DMS79 (cell line): ENCODE results near the gene ASB14.

Experiments
- DNase-seq: peaks from one replicate; lab custom pipeline; 2025; lab: John Stamatoyannopoulos, UW

ASB14 gene

DNA sequence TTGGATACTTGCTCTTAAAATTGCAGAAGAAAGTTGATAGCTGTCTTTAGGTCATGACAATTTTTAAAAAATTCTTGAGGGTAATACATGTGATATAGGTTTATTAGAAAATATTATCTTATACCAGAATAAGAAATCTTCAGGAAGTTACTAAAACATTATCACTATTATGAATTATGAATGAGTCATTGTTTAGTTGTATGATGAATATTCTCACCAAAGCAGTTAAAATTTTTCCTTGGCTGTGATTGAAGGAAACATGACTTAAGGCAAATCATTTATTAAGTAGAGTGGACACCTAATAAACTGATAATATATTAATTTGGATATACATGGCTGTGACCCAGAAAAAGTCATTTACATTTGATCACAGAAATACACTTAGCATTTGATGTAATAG is 34.8 kb downstream of the ASB14 start:
- DNase-seq: no peak

DNA sequence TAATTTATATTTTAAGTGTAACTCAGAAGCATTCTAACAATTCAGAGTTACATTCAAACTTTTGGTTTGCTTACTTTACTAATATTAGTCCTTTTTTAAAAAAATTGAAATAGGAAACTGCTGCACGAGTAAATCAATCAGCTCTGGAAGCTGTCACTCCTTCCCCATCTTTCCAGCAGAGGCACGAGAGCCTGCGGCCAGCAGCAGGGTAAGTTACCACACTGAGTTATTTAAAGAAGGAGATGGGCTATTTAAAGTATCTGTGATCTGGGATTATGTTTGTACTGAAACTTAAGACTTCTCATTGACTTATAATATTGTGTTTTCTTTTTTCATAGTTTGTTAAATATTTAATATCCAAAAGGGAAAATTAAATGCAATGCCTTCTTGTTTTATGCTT is 35.6 kb downstream of the ASB14 start:
- DNase-seq: no peak

DNA sequence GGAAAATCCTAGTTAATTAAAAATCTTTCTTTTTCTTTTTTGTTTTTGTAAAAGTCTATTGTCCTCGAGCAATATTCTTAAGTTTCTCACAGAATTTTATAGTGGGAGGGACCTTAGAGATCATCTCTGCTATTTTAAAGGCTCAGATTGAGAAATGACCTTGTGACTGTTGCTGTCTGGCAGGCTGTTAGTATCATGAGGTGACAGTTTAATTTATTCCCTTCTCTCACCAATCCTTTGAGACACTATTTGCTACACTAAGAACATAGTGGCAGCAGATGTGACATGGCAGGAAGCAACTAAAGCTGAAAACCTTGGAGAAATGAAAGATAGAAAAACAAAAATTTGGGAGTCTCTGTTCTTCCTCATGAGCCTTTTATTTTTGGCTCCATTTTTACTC is 40.1 kb downstream of the ASB14 start:
- DNase-seq: no peak

DNA sequence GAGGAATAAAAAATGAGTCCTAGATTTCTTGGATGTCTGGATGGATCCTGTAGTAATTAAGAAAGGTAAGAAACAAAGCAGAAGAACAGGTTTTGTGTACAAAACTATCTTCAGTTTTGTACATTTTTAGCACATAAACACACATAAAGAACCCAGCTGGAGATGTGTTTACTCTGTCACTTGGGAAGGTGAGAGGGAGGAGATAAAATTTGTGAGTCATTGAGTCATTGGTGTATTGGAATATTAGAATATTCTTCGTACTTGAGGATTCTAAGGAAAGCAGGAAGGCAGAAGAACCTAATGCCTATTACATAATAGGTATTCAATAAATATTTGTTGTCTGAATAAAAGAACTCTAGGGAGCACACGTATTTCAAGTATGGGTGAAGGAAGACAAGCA is 47.5 kb downstream of the ASB14 start:
- no peak for DNase-seq

DNA sequence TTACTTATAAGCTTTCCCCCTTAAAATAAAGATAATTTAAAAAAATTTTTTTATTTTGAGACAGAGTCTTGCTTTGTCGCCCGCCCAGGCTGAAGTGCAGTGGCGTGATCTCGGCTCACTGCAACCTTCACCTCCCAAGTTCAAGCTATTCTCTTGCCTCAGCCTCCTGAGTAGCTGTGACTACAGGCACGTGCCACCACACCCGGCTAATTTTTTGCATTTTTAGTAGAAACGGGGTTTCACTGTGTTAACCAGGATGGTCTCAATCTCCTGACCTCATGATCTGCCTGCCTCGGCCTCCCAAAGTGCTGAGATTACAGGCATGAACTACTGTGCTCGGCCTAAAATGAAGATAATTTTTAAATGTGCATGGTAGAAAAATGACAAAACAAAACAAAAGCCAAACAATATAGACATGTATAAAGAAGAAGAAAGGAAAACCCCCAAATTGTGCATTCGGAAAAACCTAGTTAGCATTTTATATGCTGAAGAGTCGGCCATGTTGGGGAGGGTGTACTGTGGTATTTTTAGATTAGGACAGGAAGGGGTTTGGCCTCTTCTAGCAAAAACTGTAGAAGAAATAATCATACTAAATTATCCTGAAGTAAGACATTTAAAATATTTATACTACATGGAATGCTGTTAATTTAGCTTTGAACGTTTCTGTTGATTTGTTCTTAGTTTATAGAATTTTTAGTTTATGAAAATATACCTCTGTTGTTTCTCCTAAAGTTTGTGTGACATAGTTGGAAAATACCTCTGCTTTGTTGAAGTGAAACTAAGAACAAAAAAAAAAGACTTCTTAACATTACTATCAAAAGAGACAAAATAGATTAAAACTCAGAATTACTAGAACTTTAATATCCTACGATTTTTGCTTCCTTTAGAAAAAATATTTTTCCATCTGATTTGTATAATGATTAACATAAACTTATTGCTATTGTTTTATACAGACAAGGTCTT is 57.6 kb downstream of the ASB14 start:
- DNase-seq: no peak

DNA sequence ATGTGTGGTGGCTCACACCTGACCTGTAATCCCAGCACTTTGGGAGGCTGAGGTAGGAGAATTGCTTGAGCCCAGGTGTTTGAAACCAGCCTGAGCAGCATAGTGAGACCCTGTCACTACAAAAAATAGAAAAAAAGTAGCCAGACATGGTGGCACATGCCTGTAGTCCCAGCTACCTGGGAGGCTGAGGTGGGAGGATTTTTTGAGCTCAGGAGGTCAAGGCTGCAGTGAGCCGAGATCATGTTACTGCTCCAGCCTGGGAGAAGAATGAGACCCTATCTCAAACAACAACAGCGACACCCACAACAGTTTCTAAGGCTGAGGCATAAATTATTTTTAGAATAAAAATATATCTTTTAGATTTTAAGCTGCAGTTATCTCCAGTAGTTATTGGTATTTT is 58.7 kb downstream of the ASB14 start:
- no peak for DNase-seq

DNA sequence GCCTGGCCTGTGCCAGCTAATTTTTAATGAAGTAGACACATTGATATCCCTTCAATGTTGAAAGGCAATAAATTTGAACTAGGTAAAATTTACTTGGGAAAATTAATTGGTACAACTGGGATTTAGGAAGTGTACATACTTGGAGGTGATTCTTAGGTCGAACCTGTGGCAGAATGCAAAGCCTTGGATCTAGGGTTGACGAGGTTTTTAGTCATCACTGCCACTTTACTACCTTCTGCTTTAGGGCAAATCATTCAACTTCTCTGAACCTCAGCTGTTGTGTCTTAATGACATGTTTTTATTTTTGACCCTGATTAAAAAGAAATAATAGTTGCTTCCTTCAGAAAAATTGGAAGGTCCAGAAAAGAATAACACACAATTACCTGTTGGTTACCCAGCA is 62.5 kb downstream of the ASB14 start:
- DNase-seq: no peak

DNA sequence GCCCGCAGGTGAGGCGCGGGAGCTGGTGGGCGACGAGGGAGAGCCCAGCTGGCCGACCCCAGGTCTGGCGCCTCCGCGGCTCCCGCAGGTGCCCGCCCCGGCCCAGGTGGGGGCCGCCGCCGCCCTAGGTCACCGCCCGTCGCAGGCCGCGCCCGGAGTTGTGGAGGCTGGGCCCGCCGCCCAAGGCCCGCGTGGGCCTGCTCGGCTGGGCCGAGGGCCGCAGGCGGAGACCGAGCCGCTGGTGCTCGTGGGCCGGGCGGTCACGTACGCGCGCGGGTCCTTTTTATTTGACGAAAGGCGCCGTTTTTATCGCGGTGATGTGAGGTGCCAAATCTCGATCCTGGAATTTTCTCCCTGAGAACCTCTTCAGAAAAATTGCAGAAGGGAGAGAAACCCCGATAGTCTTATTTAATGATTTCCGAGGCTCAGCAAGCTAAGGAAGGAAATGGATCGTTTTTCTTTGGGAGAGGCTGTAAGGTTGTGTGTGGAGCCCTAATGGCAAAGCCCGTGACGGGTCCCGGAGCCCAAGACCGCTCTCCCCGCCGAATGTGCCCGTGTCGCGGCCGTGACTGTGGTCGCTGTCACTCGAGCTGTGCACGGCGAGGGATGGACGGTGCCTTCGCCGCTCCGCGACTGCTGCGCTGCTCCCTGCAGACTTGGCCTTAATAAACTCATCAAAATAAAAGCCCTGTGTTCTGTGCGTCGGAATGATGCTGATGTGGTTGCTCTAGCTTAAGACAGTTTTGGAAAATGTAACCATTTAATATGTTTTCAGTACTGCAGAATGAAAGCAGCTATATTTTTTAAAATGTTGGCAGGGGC is 64.3 kb downstream of the ASB14 start:
- no peak for DNase-seq

DNA sequence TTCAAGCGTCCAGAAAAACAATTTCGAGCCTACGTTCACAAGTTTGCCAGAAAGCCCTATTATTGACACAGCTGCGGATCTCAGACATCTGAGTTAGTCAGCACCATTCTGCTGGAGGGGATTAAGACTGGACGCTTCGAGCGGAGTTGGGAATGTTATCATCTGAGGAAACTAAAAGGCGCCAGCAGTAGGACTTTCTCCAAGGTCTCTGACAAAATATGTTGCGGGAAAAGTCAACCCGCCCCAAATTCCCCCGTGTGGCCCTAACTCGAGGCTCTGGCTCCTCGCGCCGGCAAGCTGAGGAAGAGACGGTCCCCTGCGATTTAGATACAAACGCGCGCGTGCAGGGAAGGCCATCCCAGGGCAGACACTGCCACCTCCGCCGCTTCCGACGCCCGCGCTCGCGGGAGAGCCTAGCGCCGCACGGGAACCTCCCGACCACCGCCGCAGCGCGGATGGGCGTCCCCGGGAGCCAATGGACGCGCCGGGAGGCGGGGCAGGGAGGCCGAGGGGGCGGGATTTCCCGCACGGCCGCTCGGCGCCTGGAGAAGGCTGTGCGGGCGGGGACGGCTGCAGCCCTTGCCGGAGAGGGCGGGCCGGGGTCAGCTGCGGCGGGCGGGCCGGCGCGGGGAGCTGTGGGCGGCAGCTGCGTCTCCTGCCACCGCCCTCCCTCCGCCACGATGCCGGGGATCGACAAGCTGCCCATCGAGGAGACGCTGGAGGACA is 65.1 kb downstream of the ASB14 start, which contains the start of gene APPL1:
Gene APPL1, plus strand, starts transcription at position 526 of the 726 bp plus-strand sequence. Its CDS starts 155 bp downstream, at position 681.
- DNase-seq: peak; percentile 23

DNA sequence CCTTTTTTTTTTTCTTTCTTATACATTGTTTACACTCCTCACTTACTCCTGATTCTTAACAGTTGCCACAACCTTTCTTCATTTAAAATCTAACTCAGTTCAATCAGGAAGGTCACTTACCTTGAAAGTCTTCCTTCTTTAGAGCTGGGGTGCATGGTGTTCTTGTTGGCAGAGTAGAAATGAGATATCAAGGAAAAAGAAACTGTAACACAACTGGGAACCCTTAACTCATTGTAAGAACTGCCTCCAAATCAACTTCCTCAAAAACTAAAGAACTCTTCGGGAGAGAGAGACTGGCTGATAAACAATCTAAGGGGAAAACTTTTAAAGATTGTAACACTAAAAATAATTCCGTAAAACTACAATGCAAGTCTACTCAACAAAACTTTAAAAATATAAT is 66.3 kb downstream of the ASB14 start:
- DNase-seq: no peak

DNA sequence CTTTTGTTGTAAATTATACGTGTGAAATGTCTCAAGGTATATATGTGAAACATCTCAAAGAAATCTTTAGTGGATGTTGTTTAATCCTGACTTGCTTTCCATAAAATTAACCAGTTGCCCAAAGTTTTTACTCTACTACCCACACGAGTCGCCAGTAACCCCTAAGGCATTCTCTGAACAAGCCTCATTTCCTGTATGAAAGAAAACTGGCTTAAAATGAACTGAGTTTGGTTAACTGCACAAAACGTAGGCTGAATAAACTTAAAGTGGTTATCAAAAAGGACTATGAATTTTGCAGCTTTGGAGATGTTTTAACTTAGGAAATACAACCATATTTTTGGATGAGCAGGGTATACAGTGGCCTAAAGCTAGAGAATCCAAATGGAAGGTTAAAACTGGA is 67.6 kb downstream of the ASB14 start:
- no peak for DNase-seq

DNA sequence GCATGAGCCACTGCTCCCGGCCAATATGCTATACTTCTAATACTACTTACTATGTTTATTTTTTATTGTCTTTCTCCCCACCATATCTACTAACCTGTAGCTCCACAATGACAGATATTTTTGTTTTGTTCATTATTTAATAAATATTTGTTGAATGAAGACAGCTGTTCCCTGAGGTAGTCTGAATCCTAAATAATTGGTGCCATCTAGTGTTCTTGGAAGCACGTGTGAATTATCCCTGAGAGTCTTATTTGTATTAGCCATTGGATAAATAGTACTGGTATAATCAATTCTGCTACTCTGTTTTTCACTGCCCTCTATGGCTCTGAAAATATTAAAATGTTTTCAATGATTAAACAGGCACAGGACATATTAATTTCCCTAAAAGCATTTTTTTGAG is 70.6 kb downstream of the ASB14 start:
- DNase-seq: no peak
